IMR-90 (cell line): ENCODE measurements around the gene AGXT. TPM values are rescaled to one million over a fixed set of nuclear protein-coding genes. Genes with fewer than 3 reads are reported as not detected.

Experiments used
- ATAC-seq: fragments of 200-7000 bp; cut with Tn5 transposase; 2 replicates; pipeline ENCODE4 v1.9.1; 2020; ENCODE audit warnings: low read depth, mild to moderate bottlenecking, moderate library complexity
- BruUV-seq: library from RNA; stranded (reverse); fragments of 400-500 nt; replicated peaks from 2 replicates; lab custom pipeline; 2021; lab: Mats Ljungman, UMichigan
- CTCF ChIA-PET: fragments of 300-600 bp; formaldehyde crosslinking; extraction: SDS; loops from one replicate; lab custom pipeline; 2021; ENCODE audit warnings: antibody characterized with exemption; lab: Yijun Ruan, JAX
- POLR2A ChIA-PET: fragments of 300-600 bp; sonication (Branson Sonifier 250); formaldehyde crosslinking; loops from one replicate; lab custom pipeline; 2022; ENCODE audit warnings: antibody characterized with exemption; ENCODE audit not compliant: unreplicated experiment; lab: Charles Lee
- DNase-seq: peaks from one replicate; pipeline ENCODE4 v3.0.0; 2013
- H2AFZ ChIP-seq: replicated peaks from 2 replicates; pipeline ENCODE3; 2013; ENCODE audit warnings: low read length, mild to moderate bottlenecking; ENCODE audit not compliant: poor library complexity
- H2AK5ac ChIP-seq: 2 replicates; pipeline ENCODE4 v1.6.1; 2013; ENCODE audit warnings: low read depth, low read length, inconsistent platforms
- H2AK9ac ChIP-seq: replicated peaks from 2 replicates; pipeline ENCODE3; 2013; ENCODE audit warnings: mild to moderate bottlenecking, low read depth, low read length, moderate library complexity; ENCODE audit not compliant: poor library complexity
- H2BK120ac ChIP-seq: 2 replicates; pipeline ENCODE4 v1.6.1; 2013; ENCODE audit warnings: low read depth, low read length, inconsistent platforms
- H2BK15ac ChIP-seq: 3 replicates; pipeline ENCODE4 v1.6.1; 2013; ENCODE audit warnings: low read depth, low read length, inconsistent platforms
- H2BK20ac ChIP-seq: 2 replicates; pipeline ENCODE4 v1.6.1; 2013; ENCODE audit warnings: low read depth, mild to moderate bottlenecking, inconsistent platforms, low read length, moderate library complexity
- H2BK5ac ChIP-seq: 2 replicates; pipeline ENCODE4 v1.6.1; 2013; ENCODE audit warnings: mild to moderate bottlenecking, low read depth, low read length, inconsistent platforms; ENCODE audit not compliant: poor library complexity, severe bottlenecking
- H3K14ac ChIP-seq: replicated peaks from 2 replicates; pipeline ENCODE4 v1.6.1; 2013; ENCODE audit warnings: low read depth, low read length, inconsistent platforms
- H3K18ac ChIP-seq: 2 replicates; pipeline ENCODE4 v1.6.1; 2013; ENCODE audit warnings: low read depth, low read length, control low read depth
- H3K23ac ChIP-seq: 2 replicates; pipeline ENCODE4 v1.6.1; 2013; ENCODE audit warnings: low read depth, low read length, inconsistent platforms
- H3K27ac ChIP-seq: 2 replicates; pipeline ENCODE4 v1.5.1; 2013; ENCODE audit warnings: mild to moderate bottlenecking, control low read depth, low read length; ENCODE audit not compliant: insufficient read depth
- H3K27me3 ChIP-seq: 2 replicates; pipeline ENCODE4 v1.6.1; 2013; ENCODE audit warnings: low read length; ENCODE audit not compliant: control insufficient read depth, insufficient read depth
- H3K36me3 ChIP-seq: 2 replicates; pipeline ENCODE4 v1.6.1; 2013; ENCODE audit warnings: low read length, mixed read lengths; ENCODE audit not compliant: control insufficient read depth, insufficient read depth
- H3K4ac ChIP-seq: 2 replicates; pipeline ENCODE4 v1.6.1; 2013; ENCODE audit warnings: low read depth, low read length, inconsistent platforms
- H3K4me1 ChIP-seq: 2 replicates; pipeline ENCODE4 v1.6.1; 2013; ENCODE audit warnings: low read length, mixed read lengths; ENCODE audit not compliant: control insufficient read depth, insufficient read depth
- H3K4me2 ChIP-seq: 2 replicates; pipeline ENCODE4 v1.6.1; 2013; ENCODE audit warnings: low read depth, mild to moderate bottlenecking, control low read depth, low read length, moderate library complexity
- H3K4me3 ChIP-seq: 2 replicates; pipeline ENCODE4 v1.5.1; 2013; ENCODE audit warnings: low read depth, mild to moderate bottlenecking, control low read depth, low read length, moderate library complexity; ENCODE audit not compliant: insufficient read depth
- H3K56ac ChIP-seq: 2 replicates; pipeline ENCODE4 v1.6.1; 2013; ENCODE audit warnings: low read length, inconsistent platforms; ENCODE audit not compliant: insufficient read depth; ENCODE audit errors: extremely low read depth
- H3K79me1 ChIP-seq, 2 experiments: 2 replicates each; pipeline ENCODE4 v1.6.1; 2013; ENCODE audit warnings: low read length in 2 of 2, inconsistent platforms in 1 of 2, low read depth in 1 of 2
- H3K9ac ChIP-seq: 2 replicates; pipeline ENCODE4 v1.6.1; 2013; ENCODE audit warnings: low read depth, low read length, control low read depth
- H3K9me1 ChIP-seq: 2 replicates; pipeline ENCODE4 v1.6.1; 2013; ENCODE audit warnings: low read length, inconsistent platforms; ENCODE audit not compliant: insufficient read depth
- H3K9me3 ChIP-seq: 2 replicates; pipeline ENCODE4 v1.6.1; 2013; ENCODE audit warnings: low read length; ENCODE audit not compliant: control insufficient read depth, insufficient read depth
- H4K20me1 ChIP-seq: 2 replicates; pipeline ENCODE4 v1.6.1; 2013; ENCODE audit warnings: low read length, inconsistent platforms; ENCODE audit not compliant: insufficient read depth
- H4K5ac ChIP-seq: 2 replicates; pipeline ENCODE4 v1.6.1; 2013; ENCODE audit warnings: mild to moderate bottlenecking, low read depth, low read length, control low read depth
- H4K8ac ChIP-seq, 2 experiments: 2 replicates each; pipeline ENCODE4 v1.6.1; 2013; ENCODE audit warnings: low read depth in 2 of 2, low read length in 2 of 2, control low read depth in 1 of 2, inconsistent platforms in 1 of 2
- H4K91ac ChIP-seq: 2 replicates; pipeline ENCODE4 v1.6.1; 2013; ENCODE audit warnings: low read depth, low read length, inconsistent platforms; ENCODE audit not compliant: insufficient read depth
- BHLHE40 ChIP-seq: fragments of 150-350 bp; IDR thresholded peaks from 2 replicates; pipeline ENCODE4 v1.6.1; 2016; ENCODE audit warnings: mild to moderate bottlenecking, low read depth, low read length
- CEBPB ChIP-seq: IDR thresholded peaks from 2 replicates; pipeline ENCODE4 v1.6.1; 2012; ENCODE audit warnings: low read depth, low read length, improper control_type of control experiment
- CHD1 ChIP-seq: IDR thresholded peaks from 2 replicates; pipeline ENCODE4 v1.6.1; 2012; ENCODE audit warnings: low read depth, low read length, improper control_type of control experiment
- ELK1 ChIP-seq: fragments of 150-350 bp; IDR thresholded peaks from 2 replicates; pipeline ENCODE4 v1.6.1; 2016; ENCODE audit warnings: low read depth, mild to moderate bottlenecking, low read length, moderate library complexity, borderline replicate concordance
- FOS ChIP-seq: fragments of 150-350 bp; IDR thresholded peaks from 2 replicates; pipeline ENCODE4 v1.6.1; 2016; ENCODE audit warnings: low read depth, low read length
- MXI1 ChIP-seq: IDR thresholded peaks from 2 replicates; pipeline ENCODE4 v1.6.1; 2012; ENCODE audit warnings: low read depth, mild to moderate bottlenecking, low read length, moderate library complexity, borderline replicate concordance
- NFE2L2 ChIP-seq: fragments of 150-350 bp; IDR thresholded peaks from 2 replicates; pipeline ENCODE4 v1.6.1; 2016; ENCODE audit warnings: low read depth, mild to moderate bottlenecking, low read length
- POLR2A ChIP-seq: IDR thresholded peaks from 2 replicates; pipeline ENCODE4 v1.6.1; 2012; ENCODE audit warnings: mild to moderate bottlenecking, low read depth, low read length
- RAD21 ChIP-seq: IDR thresholded peaks from 2 replicates; pipeline ENCODE4 v1.6.1; 2012; ENCODE audit warnings: low read length, improper control_type of control experiment
- RFX5 ChIP-seq: IDR thresholded peaks from 2 replicates; pipeline ENCODE4 v1.8.0; 2012; ENCODE audit warnings: low read depth, mild to moderate bottlenecking, low read length, moderate library complexity
- SMC3 ChIP-seq: fragments of 150-350 bp; IDR thresholded peaks from 2 replicates; pipeline ENCODE4 v1.6.1; 2016; ENCODE audit warnings: low read depth, mild to moderate bottlenecking, antibody characterized with exemption, low read length, moderate library complexity
- WGBS, 2 experiments: methylation state at CpG; one replicate each; pipeline versions ENCODE4 v1.1.5 to v1.1.7; 2013; ENCODE audit warnings: missing lambda C conversion rate in 2 of 2; ENCODE audit not compliant: insufficient read length in 1 of 2; ENCODE audit errors: extremely low coverage in 2 of 2; 5-methylcytosine and 5-hydroxymethylcytosine counted together
- dilution Hi-C: fragments of 300-500 bp; cut with HindIII; formaldehyde crosslinking; loops from one replicate; pipeline ENCODE4 v1.14.3; 2018; ENCODE audit warnings: low sequenced_read_pairs; ENCODE audit not compliant: unreplicated experiment
- in situ Hi-C: fragments of 300-500 bp; cut with MboI; formaldehyde crosslinking; loops from 3 replicates; pipeline ENCODE4 v1.14.3; 2019; ENCODE audit warnings: low sequenced_read_pairs, inconsistent platforms, mixed read lengths
- intact Hi-C: fragments of 100-400 bp; cut with micrococcal nuclease; formaldehyde crosslinking; loops from 2 replicates; pipeline ENCODE4 v1.10.0; 2022
- polyA plus RNA-seq, 3 experiments: library from polyadenylated mRNA; depleted of rRNA; stranded (reverse); fragments of >200 nt; gene quantifications; 2 replicates each; pipeline ENCODE4 v1.2.3, GENCODE V29; 2012; ENCODE audit warnings: low replicate concordance in 1 of 3
- total RNA-seq: library from RNA; depleted of rRNA; stranded (reverse); fragments of >200 nt; gene quantifications from 2 replicates; pipeline ENCODE4 v1.2.3, GENCODE V29; 2012
- TF ChIP-seq, protein P1 (sequence below): conservative IDR thresholded peaks from 2 replicates; pipeline ENCODE4 v1.5.1; 2012; ENCODE audit warnings: mild to moderate bottlenecking, low read depth, low read length, improper control_type of control experiment
- TF ChIP-seq, protein P2 (sequence below): fragments of 150-350 bp; IDR thresholded peaks from 2 replicates; pipeline ENCODE4 v1.6.1; 2017; ENCODE audit warnings: mild to moderate bottlenecking, antibody characterized with exemption, low read length, low read depth

AGXT gene
- total and polyA plus RNA-seq, 2 of the 4 experiments (the other 2 are of a cell fraction) = not detected

DNA sequence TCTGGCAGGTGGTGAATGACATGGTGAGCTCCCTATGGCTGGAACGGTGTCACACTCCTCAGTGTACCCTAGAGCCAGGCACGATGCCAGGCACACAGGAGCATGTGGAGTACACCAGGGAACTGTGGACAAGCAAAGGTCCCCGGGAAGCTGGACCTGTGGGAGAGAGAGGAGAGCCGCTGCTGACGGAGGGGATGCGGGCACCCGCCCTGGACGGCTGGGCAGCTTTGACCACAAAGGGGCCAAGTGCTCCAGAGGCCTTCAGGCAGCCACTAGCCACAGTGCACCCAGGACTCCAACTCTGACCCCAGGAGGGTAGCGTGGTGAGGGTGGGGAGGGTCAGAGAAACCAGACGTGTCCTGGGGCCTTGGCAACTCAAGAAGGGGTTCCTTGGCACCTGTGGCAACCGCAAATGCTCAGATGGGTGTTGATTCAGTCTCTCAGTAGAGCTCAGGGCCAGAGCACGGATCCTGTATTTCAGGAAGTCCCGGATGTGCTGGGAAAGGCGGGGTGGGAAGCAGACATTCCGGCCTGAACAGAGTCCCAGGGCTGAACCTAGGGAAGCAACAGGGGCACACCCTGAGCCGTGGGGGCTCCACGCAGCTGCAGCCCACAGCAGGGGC lies 29.6 kb downstream of the AGXT start:
- Histone ChIP-seq H4K20me1 (no peaks in the 10 kb centered on the region), H4K8ac (no peak overlapping the region), H3K36me3 (no peaks in the 10 kb centered on the region), H3K27ac (no peak overlapping the region), H3K9me1 (no peaks in the 10 kb centered on the region), H3K4me1 (no peaks in the 10 kb centered on the region; the same call in 1 of the 2 replicates), H4K91ac (no peak overlapping the region), H2BK20ac (no peak overlapping the region), H3K4me3 (no peak overlapping the region), H2BK5ac (no peak overlapping the region), H3K18ac (no peak overlapping the region), H2AK5ac (no peak overlapping the region), H2BK15ac (no peak overlapping the region), H4K5ac (no peak overlapping the region), H3K27me3 (peaks cover 7% of the 10 kb centered on the region; the same call in 1 of the 2 replicates), H3K79me1 (no peaks in the 10 kb centered on the region), H3K23ac (no peak overlapping the region), H3K56ac (no peak overlapping the region), H3K9ac (no peak overlapping the region), H3K14ac (no peak overlapping the region), H3K4me2 (no peak overlapping the region), H2AFZ (no peak overlapping the region), H2AK9ac (no peak overlapping the region), H2BK120ac (no peak overlapping the region), H3K4ac (no peak overlapping the region), H3K9me3 (no peaks in the 10 kb centered on the region)
- WGBS, 2 experiments = 72% methylated on average over 7 of the region's 17 CpGs; no CpG with 5 or more reads in 1 of the 2 experiments
- no TSS peak for BruUV-seq
- ATAC-seq (no peak), DNase-seq (no peak)
- TF ChIP-seq CEBPB = no peak
- TF ChIP-seq RFX5 = no peak
- TF ChIP-seq BHLHE40 = no peak
- TF ChIP-seq RAD21 = no peak
- TF ChIP-seq, protein P1, sequence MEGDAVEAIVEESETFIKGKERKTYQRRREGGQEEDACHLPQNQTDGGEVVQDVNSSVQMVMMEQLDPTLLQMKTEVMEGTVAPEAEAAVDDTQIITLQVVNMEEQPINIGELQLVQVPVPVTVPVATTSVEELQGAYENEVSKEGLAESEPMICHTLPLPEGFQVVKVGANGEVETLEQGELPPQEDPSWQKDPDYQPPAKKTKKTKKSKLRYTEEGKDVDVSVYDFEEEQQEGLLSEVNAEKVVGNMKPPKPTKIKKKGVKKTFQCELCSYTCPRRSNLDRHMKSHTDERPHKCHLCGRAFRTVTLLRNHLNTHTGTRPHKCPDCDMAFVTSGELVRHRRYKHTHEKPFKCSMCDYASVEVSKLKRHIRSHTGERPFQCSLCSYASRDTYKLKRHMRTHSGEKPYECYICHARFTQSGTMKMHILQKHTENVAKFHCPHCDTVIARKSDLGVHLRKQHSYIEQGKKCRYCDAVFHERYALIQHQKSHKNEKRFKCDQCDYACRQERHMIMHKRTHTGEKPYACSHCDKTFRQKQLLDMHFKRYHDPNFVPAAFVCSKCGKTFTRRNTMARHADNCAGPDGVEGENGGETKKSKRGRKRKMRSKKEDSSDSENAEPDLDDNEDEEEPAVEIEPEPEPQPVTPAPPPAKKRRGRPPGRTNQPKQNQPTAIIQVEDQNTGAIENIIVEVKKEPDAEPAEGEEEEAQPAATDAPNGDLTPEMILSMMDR = no peak
- no peak for TF ChIP-seq FOS
- TF ChIP-seq CHD1 = no peak
- TF ChIP-seq ELK1 = no peak
- TF ChIP-seq NFE2L2 = no peak
- no peak for TF ChIP-seq MXI1
- TF ChIP-seq SMC3 = no peak
- no peak for TF ChIP-seq POLR2A
- TF ChIP-seq, protein P2, sequence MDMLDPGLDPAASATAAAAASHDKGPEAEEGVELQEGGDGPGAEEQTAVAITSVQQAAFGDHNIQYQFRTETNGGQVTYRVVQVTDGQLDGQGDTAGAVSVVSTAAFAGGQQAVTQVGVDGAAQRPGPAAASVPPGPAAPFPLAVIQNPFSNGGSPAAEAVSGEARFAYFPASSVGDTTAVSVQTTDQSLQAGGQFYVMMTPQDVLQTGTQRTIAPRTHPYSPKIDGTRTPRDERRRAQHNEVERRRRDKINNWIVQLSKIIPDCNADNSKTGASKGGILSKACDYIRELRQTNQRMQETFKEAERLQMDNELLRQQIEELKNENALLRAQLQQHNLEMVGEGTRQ = no peak
- intact Hi-C loops (no loop called here), in situ Hi-C loops (no loop called here), dilution Hi-C loops (no loop called here)
- POLR2A ChIA-PET = no interaction called here
- CTCF ChIA-PET = no interaction called here
